ENCODE measurements around the gene CRX.
"Not testable (repeated sequence)": the region's sequence is repeated elsewhere in the genome, so short reads cannot be mapped to it uniquely, and the experiment has no call there.

CRX gene

GRCh38 chr19:47821460-47822020 is at the start of gene CRX:
Gene CRX (plus strand): TSS chr19:47821937. CDS start chr19:47834444, 12,507 bp downstream.
- DNase-seq: no peak

GRCh38 chr19:47776568-47776967 is 45.2 kb upstream of the CRX start:
- DNase-seq: no peak

GRCh38 chr19:47777245-47778048 is 44.3 kb upstream of the CRX start:
- DNase-seq: not testable (repeated sequence)

- peak; percentile 76 for DNase-seq
Measured at GRCh38 chr19:47778049-47778953, 43.4 kb upstream of the CRX start, which contains the start of gene SELENOW. Gene SELENOW (plus strand): TSS chr19:47778703. CDS start chr19:47778786, 83 bp downstream.

GRCh38 chr19:47778954-47779351 is 42.8 kb upstream of the CRX start:
- no peak for DNase-seq

- DNase-seq: no peak
Measured at GRCh38 chr19:47779524-47780214, 42.1 kb upstream of the CRX start.

GRCh38 chr19:47780215-47780551 is 41.6 kb upstream of the CRX start:
- no peak for DNase-seq

GRCh38 chr19:47781590-47782262 is 40.0 kb upstream of the CRX start:
- DNase-seq: no peak

GRCh38 chr19:47786566-47786965 is 35.2 kb upstream of the CRX start:
- no peak for DNase-seq

- DNase-seq: not testable (repeated sequence)
Measured at GRCh38 chr19:47787307-47787706, 34.4 kb upstream of the CRX start.

- not testable (repeated sequence) for DNase-seq
Measured at GRCh38 chr19:47789811-47790210, 31.9 kb upstream of the CRX start.

GRCh38 chr19:47790398-47790814 is 31.3 kb upstream of the CRX start:
- DNase-seq: peak; percentile 85

- DNase-seq: no peak
Measured at GRCh38 chr19:47792616-47793015, 29.1 kb upstream of the CRX start.

GRCh38 chr19:47794526-47794925 is 27.2 kb upstream of the CRX start:
- no peak for DNase-seq

- DNase-seq: no peak
Measured at GRCh38 chr19:47796785-47797184, 25.0 kb upstream of the CRX start.

- DNase-seq: no peak
Measured at GRCh38 chr19:47797996-47798903, 23.5 kb upstream of the CRX start.

GRCh38 chr19:47798904-47799266 is 22.9 kb upstream of the CRX start:
- no peak for DNase-seq

GRCh38 chr19:47801270-47801669 is 20.5 kb upstream of the CRX start:
- no peak for DNase-seq

GRCh38 chr19:47802521-47803043 is 19.2 kb upstream of the CRX start:
- DNase-seq: no peak

- DNase-seq: not testable (repeated sequence)
Measured at GRCh38 chr19:47803148-47803547, 18.6 kb upstream of the CRX start.

GRCh38 chr19:47803671-47804070 is 18.1 kb upstream of the CRX start:
- DNase-seq: not testable (repeated sequence)
